Stimulated activated naive CD8-positive, alpha-beta T cell treated with anti-CD3 and anti-CD28 coated beads, Interleukin-15, Interleukin-2, amounts not matched to agents 100 ng/mL and 50 ng/mL, for 24 hours (primary cell): ENCODE data around the gene ORM2.

Experiments
- H3K27ac Mint-ChIP-seq: one replicate; pipeline ENCODE4 v1.8.0; 2021; ENCODE audit warnings: mild to moderate bottlenecking, mixed read lengths
- H3K27me3 Mint-ChIP-seq: one replicate; pipeline ENCODE4 v1.8.0; 2021; ENCODE audit warnings: mixed read lengths
- H3K36me3 Mint-ChIP-seq: one replicate; pipeline ENCODE4 v1.8.0; 2021; ENCODE audit warnings: low read depth, mixed read lengths
- H3K4me1 Mint-ChIP-seq: one replicate; pipeline ENCODE4 v1.8.0; 2021; ENCODE audit warnings: low read depth, mixed read lengths
- H3K4me3 Mint-ChIP-seq: one replicate; pipeline ENCODE4 v1.8.0; 2021; ENCODE audit warnings: mild to moderate bottlenecking, mixed read lengths
- H3K9me3 Mint-ChIP-seq: one replicate; pipeline ENCODE4 v1.8.0; 2021; ENCODE audit warnings: mixed read lengths

ORM2 gene

GRCh38 chr9:114371973-114372917 is 42.6 kb downstream of the ORM2 start:
- Mint-ChIP-seq H3K9me3 (no peaks in the 10 kb centered on the region), H3K36me3 (peaks cover 80% of the 10 kb centered on the region), H3K4me3 (peak overlapping the region; percentile 73), H3K27ac (peak overlapping the region; percentile 86), H3K4me1 (peaks cover 92% of the 10 kb centered on the region), H3K27me3 (no peaks in the 10 kb centered on the region)

GRCh38 chr9:114372921-114373448 is 43.3 kb downstream of the ORM2 start:
- Mint-ChIP-seq H3K9me3 (no peaks in the 10 kb centered on the region), H3K36me3 (peaks cover 80% of the 10 kb centered on the region), H3K27me3 (no peaks in the 10 kb centered on the region), H3K4me1 (peaks cover 90% of the 10 kb centered on the region), H3K4me3 (peak overlapping the region; percentile 73), H3K27ac (peak overlapping the region; percentile 86)

GRCh38 chr9:114373960-114374730 is 44.5 kb downstream of the ORM2 start:
- Mint-ChIP-seq H3K36me3 (peaks cover 84% of the 10 kb centered on the region), H3K27ac (peak overlapping the region; percentile 86), H3K27me3 (no peaks in the 10 kb centered on the region), H3K4me3 (peak overlapping the region; percentile 10), H3K9me3 (no peaks in the 10 kb centered on the region), H3K4me1 (peaks cover 92% of the 10 kb centered on the region)

DNA sequence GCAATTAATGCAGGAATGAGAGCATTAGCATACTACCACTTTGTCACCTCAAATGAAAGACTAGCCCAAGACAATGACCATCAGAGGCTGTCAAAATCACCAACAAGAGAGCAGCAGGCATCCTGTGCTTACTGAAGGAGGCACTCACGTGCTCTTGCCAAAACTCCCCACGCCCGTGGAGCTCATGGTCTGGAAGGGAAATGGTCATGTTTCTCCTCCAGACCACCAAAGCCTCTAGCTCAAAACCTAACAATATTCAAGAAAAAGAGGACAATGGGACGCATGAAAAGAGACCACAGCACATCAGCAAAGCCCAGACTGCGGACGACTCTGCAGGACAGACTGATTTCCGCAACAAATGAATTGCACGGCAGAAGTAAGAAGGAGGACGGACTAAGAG is 45.3 kb downstream of the ORM2 start:
- Mint-ChIP-seq H3K27me3 (no peaks in the 10 kb centered on the region), H3K4me3 (peak overlapping the region; percentile 32), H3K4me1 (peaks cover 92% of the 10 kb centered on the region), H3K27ac (peak overlapping the region; percentile 86), H3K36me3 (peaks cover 84% of the 10 kb centered on the region), H3K9me3 (no peaks in the 10 kb centered on the region)

DNA sequence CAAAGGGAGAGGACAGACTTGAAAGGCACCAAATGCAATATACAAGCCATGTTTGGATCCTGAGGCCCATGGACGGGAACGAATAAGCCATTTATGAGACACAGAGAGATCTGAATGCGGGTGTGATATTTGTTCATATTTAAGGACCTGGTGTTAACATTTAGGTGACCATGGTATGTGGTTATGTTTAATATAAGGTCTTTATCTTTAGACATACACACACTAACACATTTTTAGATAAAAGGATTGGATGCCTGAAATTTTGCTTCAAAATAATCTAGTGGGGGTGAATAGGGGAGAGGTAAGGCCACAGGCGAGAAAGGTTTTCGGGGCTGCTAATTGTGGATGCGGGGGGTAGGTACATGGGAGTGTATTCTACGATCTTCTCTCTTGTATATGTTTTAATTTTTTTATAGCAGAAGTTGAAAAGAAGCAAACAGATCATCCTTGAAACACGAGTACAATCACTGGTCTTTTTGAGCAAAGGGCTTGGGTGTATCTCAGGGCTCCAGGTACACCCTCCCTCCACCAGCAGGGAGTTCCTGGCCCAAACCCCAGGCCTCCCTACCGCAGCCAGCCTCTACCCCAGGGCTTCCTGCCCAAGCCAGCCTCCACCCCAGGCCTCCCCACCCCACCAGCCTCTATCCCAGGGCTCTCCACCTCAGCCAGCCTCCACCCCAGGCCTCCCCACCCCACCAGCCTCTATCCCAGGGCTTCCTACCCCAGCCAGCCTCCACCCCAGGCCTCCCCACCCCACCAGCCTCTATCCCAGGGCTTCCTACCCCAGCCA is 45.9 kb downstream of the ORM2 start:
- Mint-ChIP-seq H3K36me3 (peaks cover 89% of the 10 kb centered on the region), H3K4me1 (peaks cover 92% of the 10 kb centered on the region), H3K27ac (peak overlapping the region; percentile 86), H3K4me3 (peak overlapping the region; percentile 32), H3K9me3 (no peaks in the 10 kb centered on the region), H3K27me3 (no peaks in the 10 kb centered on the region)

DNA sequence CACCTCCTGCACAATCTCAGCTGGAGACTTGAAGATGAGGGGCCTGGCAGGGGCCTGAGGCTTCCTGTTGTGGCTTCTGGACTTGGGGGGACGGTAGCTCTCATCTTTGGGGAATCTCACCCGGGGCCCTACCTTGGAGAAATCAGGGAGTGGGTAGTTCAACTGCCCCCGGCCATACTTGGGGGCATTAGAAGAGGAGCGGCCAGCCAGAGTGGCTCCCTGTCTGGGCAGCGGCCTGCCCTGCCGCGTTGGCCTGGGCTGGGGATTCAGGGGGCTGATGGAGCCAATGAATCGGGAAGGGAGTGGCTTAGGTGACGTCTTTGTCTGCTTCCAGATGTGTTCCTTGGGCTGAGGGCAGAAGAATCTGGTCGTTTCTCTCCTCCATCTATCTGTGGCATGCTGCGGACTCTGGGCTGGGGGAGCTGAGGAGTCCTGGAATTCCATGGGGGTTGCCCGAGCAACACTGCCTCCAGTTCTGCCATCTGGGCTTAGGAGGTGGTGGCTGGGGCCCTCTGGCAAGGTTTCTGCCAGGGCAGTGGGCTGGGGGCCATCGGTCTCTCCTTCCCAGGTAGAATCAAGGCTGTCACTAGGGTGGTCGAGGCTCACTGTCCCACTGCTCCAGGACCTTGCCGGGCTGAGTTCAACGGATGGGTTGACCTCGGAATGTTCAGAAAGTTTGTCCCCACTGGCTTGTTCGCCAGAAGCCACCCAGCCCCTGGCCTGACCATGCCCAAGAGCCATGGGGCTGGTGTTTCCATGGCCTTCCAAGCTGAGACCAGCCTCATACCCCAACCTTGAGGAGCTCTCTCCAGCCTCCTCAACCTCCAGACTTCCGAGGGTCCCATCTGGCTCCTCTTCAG is 47.1 kb downstream of the ORM2 start:
- H3K4me1 Mint-ChIP-seq: peaks cover 92% of the 10 kb centered on the region
- H3K27me3 Mint-ChIP-seq: no peaks in the 10 kb centered on the region
- no peak overlapping the region for H3K4me3 Mint-ChIP-seq
- H3K36me3 Mint-ChIP-seq: peaks cover 88% of the 10 kb centered on the region
- H3K27ac Mint-ChIP-seq: peak overlapping the region; percentile 90
- H3K9me3 Mint-ChIP-seq: no peaks in the 10 kb centered on the region

DNA sequence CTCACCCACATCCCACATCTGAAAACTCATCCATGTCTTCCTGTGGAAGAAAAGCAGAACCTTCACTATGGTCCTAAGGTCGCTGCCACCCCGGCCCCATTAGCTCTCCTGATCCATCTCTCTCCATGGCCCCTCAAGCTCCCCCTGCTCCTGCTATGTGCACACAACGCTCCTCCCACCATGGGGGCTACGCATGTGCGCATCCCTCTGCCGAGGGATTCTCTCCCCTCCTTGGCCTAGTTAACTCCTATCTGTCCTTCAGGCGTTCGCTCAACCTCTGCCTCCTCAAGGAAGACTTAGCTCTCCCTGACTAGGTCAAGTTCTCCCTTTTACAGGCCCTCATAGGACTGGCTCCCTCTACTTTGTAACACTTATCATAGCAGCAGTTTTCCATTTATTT is 48.3 kb downstream of the ORM2 start:
- H3K4me3 Mint-ChIP-seq: no peak overlapping the region
- H3K36me3 Mint-ChIP-seq: peaks cover 85% of the 10 kb centered on the region
- no peaks in the 10 kb centered on the region for H3K9me3 Mint-ChIP-seq
- H3K4me1 Mint-ChIP-seq: peaks cover 92% of the 10 kb centered on the region
- H3K27ac Mint-ChIP-seq: peak overlapping the region; percentile 90
- H3K27me3 Mint-ChIP-seq: no peaks in the 10 kb centered on the region

- Mint-ChIP-seq H3K4me3 (no peak overlapping the region), H3K4me1 (peaks cover 92% of the 10 kb centered on the region), H3K9me3 (no peaks in the 10 kb centered on the region), H3K27me3 (no peaks in the 10 kb centered on the region), H3K27ac (peak overlapping the region; percentile 90), H3K36me3 (peaks cover 81% of the 10 kb centered on the region)
These were observed 49.2 kb downstream of the ORM2 start for GRCh38 chr9:114378883-114379282.
